Subcutaneous abdominal adipose tissue (tissue), 5 donors: ENCODE measurements around the gene LACRT.
"Not testable (repeated sequence)": the region's sequence is repeated elsewhere in the genome, so short reads cannot be mapped to it uniquely, and the experiment has no call there.

ENCODE experiments used
- H3K27ac ChIP-seq: one replicate; pipeline ENCODE4 v1.7.0; 2013; ENCODE audit warnings: low read depth, mild to moderate bottlenecking, inconsistent platforms, low read length, moderate library complexity
- H3K27me3 ChIP-seq, 5 donors: one replicate each; pipeline ENCODE4 v1.7.0; 2013; ENCODE audit warnings: low read length in 5 of 5, inconsistent platforms in 1 of 5; ENCODE audit not compliant: control insufficient read depth in 5 of 5, insufficient read depth in 4 of 5
- H3K36me3 ChIP-seq, 5 donors: one replicate each; pipeline ENCODE4 v1.7.0; 2013; ENCODE audit warnings: low read length in 5 of 5; ENCODE audit not compliant: control insufficient read depth in 5 of 5, insufficient read depth in 5 of 5
- H3K4me1 ChIP-seq, 5 donors: one replicate each; pipeline ENCODE4 v1.7.0; 2013; ENCODE audit warnings: low read length in 5 of 5, mild to moderate bottlenecking in 3 of 5, moderate library complexity in 1 of 5; ENCODE audit not compliant: control insufficient read depth in 5 of 5, insufficient read depth in 5 of 5
- H3K4me3 ChIP-seq, 5 donors: one replicate each; pipeline ENCODE4 v1.7.0; 2013; ENCODE audit warnings: low read length in 5 of 5, low read depth in 1 of 5
- H3K9ac ChIP-seq, 5 donors: one replicate each; pipeline ENCODE4 v1.7.0; 2013; ENCODE audit warnings: low read length in 5 of 5, mild to moderate bottlenecking in 4 of 5, moderate library complexity in 3 of 5
- H3K9me3 ChIP-seq, 5 donors: one replicate each; pipeline ENCODE4 v1.7.0; 2013; ENCODE audit warnings: low read length in 5 of 5; ENCODE audit not compliant: control insufficient read depth in 5 of 5
- donor health status: healthy.
- donor health status: healthy.
- donor health status: healthy.
- donor health status: healthy.
- donor health status: healthy.

Gene LACRT

GRCh38 chr12:54634795-54635194 lies at the start of gene LACRT:
TSS of gene LACRT (minus strand) at chr12:54634895. CDS start at chr12:54634841, 54 bp downstream.
- Histone ChIP-seq H3K36me3 (no peaks in the 10 kb centered on the region), H3K4me3 (no peak within 1 kb of the TSS), H3K9ac (no peak within 1 kb of the TSS)

GRCh38 chr12:54683398-54683797 lies 48.7 kb upstream of the LACRT start:
- H3K9ac ChIP-seq, result no peak overlapping the region
- H3K4me3 ChIP-seq, result no peak overlapping the region
- H3K27me3 ChIP-seq, result peaks cover 10 to 30% (median 17%) of the 10 kb centered on the region in 5 donors
- no peaks in the 10 kb centered on the region for H3K36me3 ChIP-seq
- H3K4me1 ChIP-seq, result peaks cover 0 to 15% (median 0%) of the 10 kb centered on the region in 5 donors
- H3K27ac ChIP-seq, result no peak overlapping the region
- H3K9me3 ChIP-seq, result peaks cover 0 to 4% (median 4%) of the 10 kb centered on the region in 5 donors

More at GRCh38 chr12:54634795-54635194, at the start of gene LACRT:
- Histone ChIP-seq H3K27ac (no peak within 1 kb of the TSS), H3K27me3 (peaks cover 0 to 8% (median 0%) of the 10 kb centered on the region in 5 donors), H3K9me3 (peaks cover 0 to 3% (median 0%) of the 10 kb centered on the region in 5 donors), H3K4me1 (no peaks in the 10 kb centered on the region)

- Histone ChIP-seq H3K4me1 (peaks cover 0 to 15% (median 0%) of the 10 kb centered on the region in 5 donors), H3K27me3 (peaks cover 10 to 27% (median 17%) of the 10 kb centered on the region in 5 donors), H3K9ac (no peak overlapping the region), H3K9me3 (peaks cover 0 to 4% (median 4%) of the 10 kb centered on the region in 5 donors), H3K36me3 (no peaks in the 10 kb centered on the region), H3K27ac (no peak overlapping the region), H3K4me3 (no peak overlapping the region)
Measured at GRCh38 chr12:54682674-54683073, 48.0 kb upstream of the LACRT start.

- no peak overlapping the region for H3K4me3 ChIP-seq
- H3K4me1 ChIP-seq, result peaks cover 0 to 15% (median 0%) of the 10 kb centered on the region in 5 donors
- no peak overlapping the region for H3K27ac ChIP-seq
- H3K9me3 ChIP-seq, result no peaks in the 10 kb centered on the region
- H3K36me3 ChIP-seq, result no peaks in the 10 kb centered on the region
- H3K27me3 ChIP-seq, result peaks cover 5 to 21% (median 15%) of the 10 kb centered on the region in 5 donors
- H3K9ac ChIP-seq, result no peak overlapping the region
Measured at GRCh38 chr12:54680374-54680773, 45.7 kb upstream of the LACRT start.

GRCh38 chr12:54678131-54678530 lies 43.4 kb upstream of the LACRT start:
- no peak overlapping the region for H3K9ac ChIP-seq
- no peaks in the 10 kb centered on the region for H3K9me3 ChIP-seq
- H3K36me3 ChIP-seq, result no peaks in the 10 kb centered on the region
- no peaks in the 10 kb centered on the region for H3K4me1 ChIP-seq
- H3K27ac ChIP-seq, result no peak overlapping the region
- H3K4me3 ChIP-seq, result no peak overlapping the region
- H3K27me3 ChIP-seq, result peaks cover 0 to 8% (median 0%) of the 10 kb centered on the region in 5 donors

- no peaks in the 10 kb centered on the region for H3K9me3 ChIP-seq
- no peaks in the 10 kb centered on the region for H3K36me3 ChIP-seq
- H3K4me3 ChIP-seq, result no peak overlapping the region
- no peaks in the 10 kb centered on the region for H3K27me3 ChIP-seq
- no peak overlapping the region for H3K27ac ChIP-seq
- no peaks in the 10 kb centered on the region for H3K4me1 ChIP-seq
- H3K9ac ChIP-seq, result no peak overlapping the region
Measured at GRCh38 chr12:54667945-54668344, 33.2 kb upstream of the LACRT start.

- Histone ChIP-seq H3K27ac (no peak overlapping the region), H3K27me3 (no peaks in the 10 kb centered on the region), H3K9me3 (no peaks in the 10 kb centered on the region), H3K9ac (no peak overlapping the region), H3K4me1 (no peaks in the 10 kb centered on the region), H3K36me3 (no peaks in the 10 kb centered on the region), H3K4me3 (no peak overlapping the region)
Measured at GRCh38 chr12:54666008-54666407, 31.3 kb upstream of the LACRT start.

GRCh38 chr12:54665022-54665635 lies 30.4 kb upstream of the LACRT start:
- not testable (repeated sequence) for H3K27me3 ChIP-seq, H3K4me3 ChIP-seq, H3K9me3 ChIP-seq, H3K36me3 ChIP-seq, H3K9ac ChIP-seq, H3K27ac ChIP-seq, H3K4me1 ChIP-seq

GRCh38 chr12:54663603-54664002 lies 28.9 kb upstream of the LACRT start:
- Histone ChIP-seq H3K9me3 (no peaks in the 10 kb centered on the region), H3K4me1 (no peaks in the 10 kb centered on the region), H3K9ac (no peak overlapping the region), H3K27me3 (peaks cover 0 to 3% (median 0%) of the 10 kb centered on the region in 5 donors), H3K36me3 (no peaks in the 10 kb centered on the region), H3K4me3 (no peak overlapping the region), H3K27ac (no peak overlapping the region)

GRCh38 chr12:54662026-54662425 lies 27.3 kb upstream of the LACRT start:
- H3K4me1 ChIP-seq, result no peaks in the 10 kb centered on the region
- H3K4me3 ChIP-seq, result no peak overlapping the region
- peaks cover 0 to 11% (median 5%) of the 10 kb centered on the region in 5 donors for H3K27me3 ChIP-seq
- H3K9ac ChIP-seq, result no peak overlapping the region
- no peaks in the 10 kb centered on the region for H3K36me3 ChIP-seq
- no peak overlapping the region for H3K27ac ChIP-seq
- H3K9me3 ChIP-seq, result no peaks in the 10 kb centered on the region
